Brain pericyte (primary cell): ENCODE data around the gene GPRC5C.

Experiments used
- DNase-seq: peaks from one replicate; pipeline ENCODE4 v3.0.0-alpha.2; 2012; ENCODE audit warnings: low read depth, low spot score

GPRC5C gene

DNA sequence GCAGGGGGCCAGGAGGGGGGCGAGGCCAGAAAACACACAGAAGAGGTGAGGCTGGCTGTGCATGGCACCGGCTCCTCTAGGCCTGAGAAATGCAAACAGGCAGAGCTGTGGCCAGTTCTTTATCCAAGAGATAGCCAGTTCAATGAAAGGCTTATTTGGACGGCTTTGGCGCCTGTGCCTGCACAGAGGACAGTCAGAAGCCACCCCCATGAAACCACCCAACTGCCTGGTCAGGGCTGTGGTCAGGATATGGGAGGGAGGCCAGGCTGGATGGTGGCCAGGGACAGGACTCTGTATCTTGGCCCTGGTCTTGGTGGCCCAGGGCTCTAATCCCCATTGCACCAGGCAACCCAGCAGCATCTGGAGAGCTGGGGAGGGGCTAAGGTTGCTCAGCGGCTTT is 24.5 kb upstream of the GPRC5C start:
- DNase-seq = no peak

DNA sequence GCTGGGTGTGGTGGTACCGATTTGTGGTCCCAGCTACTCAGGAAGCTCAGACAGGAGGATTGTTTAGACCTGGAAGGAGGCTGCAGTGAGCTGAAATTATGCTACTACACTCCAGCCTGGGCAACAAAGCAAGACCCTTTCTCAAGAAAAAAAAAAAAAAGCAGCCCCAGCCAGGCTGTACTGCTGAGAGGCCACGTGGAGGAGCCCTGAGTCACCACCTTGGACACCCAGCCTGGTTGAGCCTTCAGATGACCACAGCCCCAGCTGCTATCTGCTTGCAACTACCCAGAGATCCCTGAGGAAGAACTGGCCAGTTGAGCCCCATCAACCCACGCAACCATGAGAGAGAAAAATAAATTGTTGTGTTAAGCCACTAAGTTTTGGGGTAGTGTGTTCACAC is 23.6 kb upstream of the GPRC5C start:
- DNase-seq = no peak

DNA sequence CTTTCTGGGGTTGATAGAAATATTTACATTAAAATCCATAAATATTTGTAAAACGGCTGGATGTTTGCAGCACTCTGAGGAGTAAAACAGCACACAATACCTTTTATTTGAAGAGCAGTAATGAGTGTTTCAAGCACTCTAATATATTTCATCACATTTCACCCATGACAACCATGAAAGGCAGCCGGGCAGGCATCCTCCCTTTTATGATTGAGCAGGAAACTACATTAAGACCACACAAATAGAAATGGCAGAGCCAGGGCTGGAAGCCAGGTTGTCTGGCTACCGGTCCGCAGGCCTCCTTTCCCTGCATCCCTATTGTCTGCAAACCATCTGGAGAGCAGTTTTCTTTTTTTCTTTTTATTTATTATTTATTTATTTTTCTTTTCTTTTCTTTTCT is 23.1 kb upstream of the GPRC5C start:
- no peak for DNase-seq

DNA sequence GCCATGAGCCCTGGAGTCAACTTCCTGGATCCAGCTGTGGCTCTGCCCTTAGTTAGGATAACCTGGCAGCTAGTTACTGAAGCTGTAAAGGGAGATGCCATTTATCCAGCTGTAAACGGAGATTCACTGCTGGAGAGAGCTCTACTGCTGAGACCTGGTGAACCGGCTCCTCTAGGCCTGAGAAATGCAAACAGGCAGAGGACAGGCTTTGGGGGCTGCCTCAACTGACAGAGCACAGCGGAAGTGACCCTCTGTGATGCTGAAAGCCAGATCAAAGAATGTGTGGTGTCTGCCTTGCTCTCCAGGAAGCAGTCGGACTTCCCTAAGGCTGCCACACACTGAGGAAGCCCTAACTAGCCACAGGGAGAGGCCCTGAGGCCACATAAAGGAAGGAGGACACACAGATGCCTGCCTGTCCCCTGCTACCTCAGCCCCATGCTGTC is 21.9 kb upstream of the GPRC5C start:
- no peak for DNase-seq

DNA sequence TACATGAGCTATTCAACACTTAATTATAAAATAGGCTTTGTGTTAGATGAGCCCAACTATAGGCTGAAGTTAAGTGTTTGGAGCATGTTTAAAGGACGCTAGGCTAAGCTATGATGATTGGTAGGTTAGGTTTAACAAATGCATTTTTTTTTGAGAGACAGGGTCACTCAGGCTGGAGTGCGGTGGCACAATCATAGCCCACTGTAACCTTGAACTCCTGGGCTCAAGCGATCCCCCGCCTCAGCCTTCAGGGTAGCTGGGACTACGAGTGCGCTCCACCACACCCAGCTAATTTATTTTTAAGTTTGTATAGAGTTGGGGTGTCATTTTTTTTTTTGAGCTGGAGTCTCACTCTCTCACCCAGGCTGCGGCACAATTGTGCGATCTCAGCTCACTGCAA is 19.3 kb upstream of the GPRC5C start:
- DNase-seq = no peak

DNA sequence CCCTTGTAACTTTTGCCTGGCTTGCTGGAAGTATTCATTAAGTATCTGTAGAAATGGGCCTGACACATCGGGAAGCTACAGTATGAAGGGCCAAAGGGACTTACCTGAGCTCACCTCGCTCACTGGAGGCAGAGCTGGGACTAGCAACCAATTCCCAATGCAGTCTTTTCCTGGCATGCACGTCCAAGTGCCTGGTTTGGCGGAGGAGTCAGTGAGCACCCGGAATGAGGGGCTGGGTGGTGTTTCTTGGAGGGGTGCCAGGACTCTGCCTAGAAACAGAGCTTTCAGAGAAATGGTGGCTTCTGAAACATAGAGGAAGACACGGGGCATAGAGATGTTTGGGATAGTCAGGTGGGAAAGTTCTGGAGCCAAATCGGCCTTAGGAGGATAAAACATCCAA is 18.4 kb upstream of the GPRC5C start:
- DNase-seq = no peak

DNA sequence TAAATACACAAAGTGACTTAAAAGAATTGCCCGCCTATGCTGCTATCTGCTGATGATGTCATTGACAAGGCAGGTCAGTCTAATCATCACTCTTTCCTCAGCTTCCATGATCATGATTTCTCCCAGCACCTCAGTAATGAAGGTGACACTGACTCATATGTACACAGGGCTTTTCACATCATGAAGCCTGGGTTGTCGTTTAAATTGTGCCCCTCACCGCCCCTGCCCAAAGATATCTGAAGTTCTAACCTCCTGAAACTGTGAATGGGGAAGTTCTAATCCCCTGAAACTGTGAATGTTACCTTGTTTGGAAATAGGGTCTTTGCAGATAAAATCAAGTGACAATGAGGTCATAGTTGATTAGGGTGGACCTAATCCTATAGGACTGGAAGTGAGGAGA is 17.4 kb upstream of the GPRC5C start:
- no peak for DNase-seq

DNA sequence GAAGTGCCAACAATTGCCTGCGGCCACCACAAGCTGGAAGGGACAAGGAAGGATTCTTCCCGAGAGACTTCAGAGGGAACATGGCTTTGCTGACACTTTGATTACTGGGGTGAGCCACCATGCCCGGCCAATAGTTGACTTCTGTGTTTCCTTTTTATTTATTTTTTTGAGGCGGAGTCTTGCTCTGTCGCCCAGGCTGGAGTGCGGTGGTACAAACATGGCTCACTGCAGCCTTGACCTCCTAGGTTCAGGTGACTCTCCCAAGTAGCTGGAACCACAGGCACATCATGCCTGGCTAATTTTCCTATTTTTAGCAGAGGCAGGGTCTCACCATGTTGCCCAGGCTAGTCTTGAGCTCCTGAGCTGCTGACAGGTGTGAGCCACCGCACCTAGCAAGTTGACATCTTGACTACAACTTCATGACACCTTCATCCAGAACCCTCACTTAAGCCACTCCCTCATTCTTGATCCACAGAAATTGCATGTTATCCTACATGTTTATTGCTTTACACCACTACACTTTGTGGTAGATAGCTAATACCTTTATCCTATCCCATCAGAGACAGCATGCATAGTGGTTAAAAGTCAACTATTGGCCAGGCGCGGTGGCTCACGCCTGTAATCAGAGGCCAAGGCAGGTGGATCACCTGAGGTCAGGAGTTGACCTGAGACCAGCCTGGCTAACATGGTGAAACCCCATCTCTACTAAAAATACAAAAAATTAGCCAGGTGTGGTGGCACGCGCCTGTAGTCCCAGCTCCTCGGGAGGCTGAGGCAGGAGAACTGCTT is 16.1 kb upstream of the GPRC5C start:
- no peak for DNase-seq

DNA sequence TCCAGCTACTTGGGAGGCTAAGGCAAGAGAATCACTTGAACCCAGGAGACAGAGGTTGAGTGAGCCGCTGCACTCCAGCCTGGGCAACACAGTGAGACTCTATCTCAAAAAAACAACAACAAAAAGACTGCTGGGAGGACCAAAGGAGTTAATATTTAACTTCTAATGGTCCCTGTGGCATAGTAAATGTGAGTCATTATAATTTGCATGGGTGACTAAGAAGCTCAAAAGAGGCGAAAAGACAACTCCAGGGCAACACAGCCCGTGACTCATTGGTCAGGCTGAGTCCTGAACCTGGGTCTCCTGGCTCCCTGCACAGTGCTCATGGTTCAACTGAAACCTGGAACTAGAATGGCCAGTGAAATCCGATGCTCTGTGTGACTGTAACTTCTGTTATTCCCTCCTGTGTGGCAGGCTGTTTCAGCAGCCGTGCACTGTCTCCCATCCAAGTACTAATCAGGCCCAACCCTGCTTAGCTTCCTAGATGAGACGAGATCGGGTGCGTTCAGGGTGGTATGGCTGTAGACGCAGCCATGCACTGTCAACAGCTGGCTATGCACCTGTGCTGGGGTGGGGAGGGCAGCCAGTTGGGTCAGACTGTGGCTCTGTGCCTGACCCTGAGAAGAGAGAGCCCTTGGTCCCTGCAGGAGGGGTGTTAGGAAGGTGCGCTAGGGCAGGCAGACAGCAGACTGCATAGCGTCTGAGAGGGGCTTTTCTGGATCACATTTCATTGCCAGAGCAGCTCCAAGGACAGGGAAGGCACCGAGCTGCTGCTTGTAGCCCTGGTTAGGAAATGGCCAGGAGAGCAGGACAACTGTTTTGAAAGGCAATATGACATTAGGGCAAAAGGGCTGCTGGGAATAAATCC is 14.5 kb upstream of the GPRC5C start:
- DNase-seq = no peak

DNA sequence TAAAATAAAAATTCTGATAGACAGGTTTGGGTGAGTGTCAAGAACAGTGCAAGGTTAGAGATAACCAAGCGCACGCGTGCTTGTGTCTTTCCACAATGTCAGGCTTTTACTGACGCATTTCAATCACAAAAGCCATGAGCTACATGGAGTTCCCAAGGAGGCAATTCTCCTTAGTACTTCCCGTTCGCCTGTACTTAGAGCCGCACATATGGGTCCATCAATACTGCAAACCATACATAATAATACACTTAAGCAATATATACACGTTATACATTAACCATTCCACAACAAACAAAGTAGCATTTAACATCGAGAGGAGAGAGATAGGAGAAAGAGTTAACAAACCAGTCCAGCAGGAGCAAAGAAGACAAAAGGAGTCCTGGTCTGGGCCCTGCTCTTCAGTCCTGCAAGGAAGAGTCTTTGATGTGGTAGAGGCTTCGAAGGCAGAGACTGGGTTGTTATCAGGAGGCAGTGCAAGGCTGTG is 11.9 kb upstream of the GPRC5C start:
- DNase-seq = no peak

DNA sequence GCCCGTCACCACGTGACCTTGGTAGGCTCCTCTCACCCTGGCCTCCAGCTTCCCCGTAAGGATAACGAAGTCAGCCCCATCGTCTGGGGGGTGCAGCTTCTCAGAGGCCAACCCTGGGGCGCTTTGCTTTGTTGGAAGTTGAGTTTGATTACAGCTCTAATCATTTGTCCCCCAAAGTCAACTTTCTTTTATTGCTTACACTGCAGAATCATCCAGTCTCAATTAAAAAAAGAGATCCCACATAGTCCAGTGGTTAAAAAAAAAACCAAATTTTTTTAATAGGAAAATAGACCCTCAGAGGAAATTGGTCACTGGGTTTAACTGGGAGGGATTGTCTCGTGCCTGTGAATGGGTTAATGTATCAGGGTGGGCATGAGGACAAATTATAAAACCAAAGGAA is 7.8 kb upstream of the GPRC5C start:
- no peak for DNase-seq

DNA sequence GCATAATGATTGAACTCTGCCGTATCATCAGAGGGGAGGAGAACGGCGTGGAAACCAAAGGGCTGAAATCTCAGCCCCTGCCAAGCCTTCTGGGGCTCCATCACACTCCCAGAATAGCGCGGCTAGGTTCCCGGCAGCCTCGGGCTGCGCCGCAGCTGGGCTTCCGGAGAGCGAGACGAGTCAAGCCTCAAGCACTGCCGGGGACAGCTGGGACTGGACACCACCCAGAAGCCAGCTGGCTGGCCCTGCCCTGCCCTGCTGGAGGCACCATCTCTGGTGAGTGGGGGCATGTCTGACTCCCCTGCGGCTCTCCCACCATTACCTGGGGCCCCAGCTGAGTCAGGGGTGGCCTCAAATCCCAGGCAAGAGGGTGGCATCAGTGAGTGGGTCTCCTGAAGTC is 7.2 kb upstream of the GPRC5C start:
- DNase-seq = no peak

DNA sequence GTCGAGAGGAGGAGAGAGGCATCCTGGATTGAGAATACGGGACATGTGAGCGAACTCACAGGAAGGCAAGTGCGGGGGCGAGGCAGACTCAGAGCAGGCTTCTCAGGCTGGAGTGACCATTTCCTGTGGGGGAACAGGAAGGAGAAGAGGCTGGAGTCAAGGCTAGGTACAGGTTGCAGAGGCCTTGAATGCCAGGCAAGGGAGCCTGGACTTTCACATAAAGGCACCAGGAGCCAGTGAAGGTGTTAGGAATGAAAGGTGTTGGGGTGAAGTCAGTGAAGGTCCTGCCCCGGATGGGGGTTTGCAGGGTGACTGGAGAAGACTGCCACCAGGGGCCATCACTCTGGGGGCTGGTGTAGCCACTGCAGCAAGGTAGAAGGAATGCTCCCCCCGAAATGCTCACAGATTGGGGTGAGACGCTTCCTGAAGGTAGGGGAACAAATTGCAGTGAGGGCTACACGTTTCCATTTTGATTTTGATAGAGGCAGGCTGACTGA is 5.3 kb upstream of the GPRC5C start:
- no peak for DNase-seq

DNA sequence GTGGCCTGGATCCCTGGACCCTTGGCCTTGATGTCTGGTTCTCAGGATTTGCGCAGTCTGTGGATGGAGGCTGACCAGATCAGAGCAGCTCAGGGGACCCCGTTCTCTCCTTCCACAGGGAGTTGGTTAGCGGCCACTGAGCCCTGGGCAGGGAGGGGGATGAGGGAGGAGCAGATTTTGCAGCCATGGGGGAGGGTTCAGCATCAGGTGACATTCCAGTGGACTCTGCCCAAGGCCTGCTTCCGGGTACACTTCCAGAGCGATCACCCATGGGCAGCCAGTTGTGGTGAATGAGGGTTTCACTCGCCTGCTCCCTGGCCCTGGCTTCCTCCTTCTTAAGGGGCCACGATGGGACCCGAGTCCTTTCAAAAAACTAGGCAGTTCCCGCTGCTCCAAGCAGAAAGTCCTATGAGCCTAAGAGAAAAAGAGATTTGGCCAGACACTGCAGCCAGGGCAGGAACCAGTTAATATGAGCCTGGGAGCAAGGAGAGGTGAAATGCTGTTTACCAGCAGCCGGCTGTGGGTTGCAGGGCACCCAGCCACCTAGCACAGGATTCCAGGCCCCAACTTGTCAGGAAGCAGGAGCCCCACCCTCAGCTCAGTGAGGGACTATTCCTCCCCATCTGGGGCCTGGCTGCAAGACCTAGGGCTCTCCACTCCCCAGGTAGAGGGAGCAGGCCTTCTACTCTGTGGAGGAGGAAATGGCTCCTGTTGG is 4.7 kb upstream of the GPRC5C start:
- DNase-seq = no peak

DNA sequence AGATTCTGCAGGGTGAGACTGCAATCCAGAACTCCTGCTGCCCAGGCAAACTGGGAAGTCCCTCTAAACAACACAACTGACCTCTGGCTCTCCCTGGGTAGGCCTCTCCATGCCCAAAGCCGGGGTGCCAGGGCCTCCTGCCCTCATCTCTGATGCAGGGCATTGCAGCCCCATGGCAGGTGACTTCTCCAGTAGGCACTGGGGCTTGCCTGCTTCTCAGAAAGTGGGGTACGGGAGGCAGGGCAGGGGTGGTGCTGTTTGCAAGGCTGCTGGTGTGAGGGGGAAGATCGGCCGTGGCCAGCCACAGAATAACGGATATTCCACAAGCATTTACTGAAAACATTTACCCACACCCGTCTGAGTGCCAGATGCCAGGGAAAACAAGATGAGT is 4.1 kb upstream of the GPRC5C start:
- DNase-seq = no peak

DNA sequence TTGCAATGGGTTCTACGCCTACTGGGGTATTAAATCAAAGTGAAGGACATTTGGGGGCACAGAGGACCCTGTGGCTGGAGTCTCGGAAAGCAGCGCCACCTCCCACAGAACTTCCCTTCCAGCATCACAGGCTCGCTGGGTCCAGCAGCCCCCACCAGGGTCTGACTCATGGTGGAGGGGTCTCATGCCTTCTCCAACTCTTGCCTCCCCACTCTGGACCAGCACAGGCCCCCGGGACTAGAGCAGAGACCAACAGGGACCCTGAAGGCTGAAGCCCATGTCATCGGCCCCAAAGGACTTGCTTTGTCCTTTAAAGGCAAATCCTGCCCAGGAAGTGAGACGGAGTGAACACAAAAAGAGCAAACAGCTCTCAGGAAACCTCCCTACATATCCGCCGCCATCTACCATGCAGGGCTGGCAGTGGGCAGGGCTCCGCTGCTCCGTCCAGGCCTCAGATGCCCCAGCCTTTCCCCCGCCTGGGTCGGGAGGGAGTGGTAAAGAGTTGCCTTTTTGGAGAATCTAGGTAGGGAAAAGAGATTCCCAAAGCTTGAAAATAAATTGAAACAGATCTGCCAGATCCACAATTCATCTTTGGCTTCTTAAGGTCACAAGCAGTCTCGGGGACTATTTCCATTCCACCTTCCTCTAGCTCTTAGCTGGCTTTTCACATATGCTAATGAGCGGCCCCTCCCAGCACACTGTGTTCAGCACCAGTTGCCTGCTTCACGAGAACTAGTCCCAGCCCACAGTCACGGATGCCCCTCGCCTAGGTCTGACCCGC is 2.1 kb upstream of the GPRC5C start:
- DNase-seq = no peak

DNA sequence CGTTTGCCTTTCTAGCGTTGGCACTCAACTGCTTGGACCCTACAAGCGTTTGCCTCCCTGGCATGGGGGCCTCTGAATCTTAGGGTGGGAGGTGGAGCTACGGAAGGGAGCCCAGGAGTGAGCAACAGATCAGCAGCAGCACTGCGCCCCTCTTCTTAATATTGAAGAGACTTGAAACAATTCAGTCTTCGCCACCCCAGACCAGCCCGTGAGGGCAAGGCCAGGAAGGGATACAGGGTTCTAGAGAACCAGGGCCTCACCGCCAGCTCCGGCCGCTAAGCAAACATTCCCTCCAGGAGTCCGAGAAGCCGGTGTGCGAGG is 1.5 kb upstream of the GPRC5C start:
- no peak for DNase-seq

DNA sequence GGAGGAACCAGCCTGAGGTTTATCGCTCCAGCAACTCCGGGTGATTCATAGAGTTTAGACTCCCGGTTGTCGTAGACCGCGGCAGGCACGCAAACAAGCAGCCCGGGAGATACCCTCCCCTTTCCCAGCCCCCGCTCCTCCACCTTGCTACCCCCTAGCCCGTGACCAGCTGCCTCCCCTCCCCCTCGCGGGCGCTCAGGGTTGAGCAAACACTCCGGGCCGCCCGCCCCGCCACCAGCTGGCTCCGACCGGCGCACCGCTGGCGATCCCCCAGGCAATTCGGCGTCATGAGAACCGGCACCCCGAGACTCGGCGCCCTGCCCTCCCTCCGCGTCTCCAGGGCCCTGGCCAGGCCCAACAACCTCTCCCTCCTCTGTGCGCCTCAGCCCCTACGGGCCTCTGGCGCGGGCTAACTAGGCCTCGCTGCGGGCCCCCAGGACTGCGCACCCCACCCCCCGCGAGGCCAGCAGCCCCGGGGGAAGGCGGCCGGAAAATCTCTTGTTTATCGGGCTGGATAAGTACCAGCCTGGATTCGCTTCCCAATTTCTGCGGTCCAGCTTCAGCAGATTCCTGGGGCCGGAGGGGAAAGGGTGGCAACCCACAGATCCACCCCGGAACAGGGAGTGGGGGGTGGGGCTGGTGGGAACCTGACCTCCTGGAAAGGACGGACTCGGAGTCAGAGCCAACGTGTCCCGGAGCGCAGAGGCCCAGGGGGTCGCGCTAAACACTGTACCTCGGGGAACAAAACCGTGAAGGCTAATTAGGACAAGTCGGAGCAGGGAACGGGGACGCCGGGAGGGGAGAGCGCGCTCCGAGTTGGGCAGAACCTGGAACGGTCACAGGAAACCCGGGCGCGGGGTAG is 951 bp upstream of the GPRC5C start:
- no peak for DNase-seq

DNA sequence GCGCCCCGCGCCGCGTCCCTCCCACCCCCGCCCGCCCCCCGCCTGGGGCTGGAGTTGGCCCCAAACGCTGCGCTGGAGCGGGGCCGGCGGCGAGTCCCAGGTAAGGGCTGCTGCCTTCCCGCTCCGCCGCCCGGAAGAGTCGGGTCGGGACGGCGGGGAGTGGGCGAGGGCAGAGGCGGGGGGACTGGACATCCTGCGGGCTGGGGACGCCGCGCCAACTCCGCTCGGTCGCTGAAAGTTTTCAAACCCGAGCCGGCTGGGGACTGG is 469 bp downstream of the GPRC5C start:
- DNase-seq = no peak

DNA sequence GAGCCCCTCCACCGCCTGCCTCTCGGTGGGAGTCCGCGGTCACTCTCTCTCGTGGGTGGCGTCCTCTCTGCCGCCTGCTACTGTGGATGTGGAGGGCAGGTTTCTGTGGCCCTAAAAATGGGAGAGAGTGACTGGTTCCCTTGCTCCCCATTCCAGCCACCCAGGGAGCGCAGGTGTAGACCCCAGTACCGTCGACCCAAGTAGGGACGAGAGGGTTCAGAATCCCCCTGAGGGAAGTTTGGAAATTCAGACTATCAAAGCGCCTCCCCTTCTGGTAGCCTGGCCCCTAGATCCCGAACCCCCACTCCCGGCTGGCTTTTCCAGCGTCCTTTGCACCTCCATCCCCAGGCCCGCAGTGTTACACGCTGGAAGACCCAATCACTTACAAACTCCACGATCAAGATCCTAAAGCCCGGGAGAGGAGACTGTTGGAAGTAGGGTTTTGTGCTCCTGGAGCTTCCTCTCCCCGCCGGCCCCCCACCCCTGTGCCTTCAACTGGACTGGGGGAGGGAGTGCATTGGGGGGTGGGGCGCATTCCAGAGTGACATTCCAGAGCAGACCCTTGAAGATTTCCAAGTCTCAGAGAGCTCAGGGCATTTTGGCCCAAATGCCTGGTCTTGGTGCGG is 991 bp downstream of the GPRC5C start:
- no peak for DNase-seq
